HG02885 (cell line): Measurements from ENCODE around the gene C1QC.

Source experiments
- ATAC-seq: cut with Tn5 transposase; IDR thresholded peaks from one replicate; pipeline ENCODE4 v1.9.1; 2021; ENCODE audit warnings: mild to moderate bottlenecking; ENCODE audit not compliant: unreplicated experiment, poor library complexity

The C1QC gene

GRCh38 chr1:22676916-22677583 lies 33.6 kb downstream of the C1QC start:
- ATAC-seq = no peak

- ATAC-seq = no peak
These were observed 34.8 kb downstream of the C1QC start for GRCh38 chr1:22677931-22678896.

GRCh38 chr1:22680726-22681125 lies 37.3 kb downstream of the C1QC start:
- ATAC-seq = no peak

GRCh38 chr1:22681556-22682276 lies 38.3 kb downstream of the C1QC start:
- no peak for ATAC-seq

GRCh38 chr1:22683547-22683946 lies 40.1 kb downstream of the C1QC start:
- ATAC-seq = no peak

GRCh38 chr1:22685591-22686059 lies 42.2 kb downstream of the C1QC start:
- ATAC-seq = no peak

GRCh38 chr1:22687191-22687590 lies 43.8 kb downstream of the C1QC start:
- ATAC-seq = no peak

- ATAC-seq = no peak
These were observed 45.0 kb downstream of the C1QC start for GRCh38 chr1:22688466-22688865.

- no peak for ATAC-seq
These were observed 46.1 kb downstream of the C1QC start for GRCh38 chr1:22689505-22689904.

GRCh38 chr1:22691031-22691753 lies 47.8 kb downstream of the C1QC start:
- ATAC-seq = no peak

- no peak for ATAC-seq
These were observed 50.7 kb downstream of the C1QC start for GRCh38 chr1:22694172-22694571.

- no peak for ATAC-seq
These were observed 53.2 kb downstream of the C1QC start for GRCh38 chr1:22696610-22697009.
